WI38 (cell line): ENCODE data around the gene SLC18A3.

Experiments
- H3K4me3 ChIP-seq: 2 replicates; pipeline ENCODE4 v1.5.1; 2011; ENCODE audit warnings: low read depth, mild to moderate bottlenecking, control low read depth, low read length
- TF ChIP-seq, protein P1 (sequence below): IDR thresholded peaks from 2 replicates; pipeline ENCODE4 v1.5.1; 2012; ENCODE audit warnings: low read depth, mild to moderate bottlenecking, control low read depth, low read length

The SLC18A3 gene

DNA sequence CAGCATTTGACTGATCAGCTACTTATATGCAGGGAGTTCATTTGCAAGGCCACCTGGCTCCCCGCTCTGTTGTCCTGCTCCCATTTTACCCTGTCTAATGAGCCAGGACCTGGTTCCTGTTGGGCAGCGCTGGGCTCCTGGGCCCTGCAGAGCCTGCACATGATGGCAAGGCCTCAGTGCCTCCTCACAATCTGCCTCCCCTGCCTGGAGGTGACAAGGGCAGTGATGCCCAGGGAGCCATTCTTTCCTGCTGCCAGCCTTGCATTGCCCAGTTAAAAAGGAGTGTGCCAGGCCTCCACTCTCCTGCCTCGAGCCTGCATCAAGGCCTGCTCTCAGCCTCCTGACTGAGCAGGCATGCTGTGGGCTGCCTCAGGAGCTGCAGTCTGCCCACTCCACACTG is 32.2 kb downstream of the SLC18A3 start:
- TF ChIP-seq, protein P1, sequence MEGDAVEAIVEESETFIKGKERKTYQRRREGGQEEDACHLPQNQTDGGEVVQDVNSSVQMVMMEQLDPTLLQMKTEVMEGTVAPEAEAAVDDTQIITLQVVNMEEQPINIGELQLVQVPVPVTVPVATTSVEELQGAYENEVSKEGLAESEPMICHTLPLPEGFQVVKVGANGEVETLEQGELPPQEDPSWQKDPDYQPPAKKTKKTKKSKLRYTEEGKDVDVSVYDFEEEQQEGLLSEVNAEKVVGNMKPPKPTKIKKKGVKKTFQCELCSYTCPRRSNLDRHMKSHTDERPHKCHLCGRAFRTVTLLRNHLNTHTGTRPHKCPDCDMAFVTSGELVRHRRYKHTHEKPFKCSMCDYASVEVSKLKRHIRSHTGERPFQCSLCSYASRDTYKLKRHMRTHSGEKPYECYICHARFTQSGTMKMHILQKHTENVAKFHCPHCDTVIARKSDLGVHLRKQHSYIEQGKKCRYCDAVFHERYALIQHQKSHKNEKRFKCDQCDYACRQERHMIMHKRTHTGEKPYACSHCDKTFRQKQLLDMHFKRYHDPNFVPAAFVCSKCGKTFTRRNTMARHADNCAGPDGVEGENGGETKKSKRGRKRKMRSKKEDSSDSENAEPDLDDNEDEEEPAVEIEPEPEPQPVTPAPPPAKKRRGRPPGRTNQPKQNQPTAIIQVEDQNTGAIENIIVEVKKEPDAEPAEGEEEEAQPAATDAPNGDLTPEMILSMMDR: no peak
- H3K4me3 ChIP-seq: no peak overlapping the region

DNA sequence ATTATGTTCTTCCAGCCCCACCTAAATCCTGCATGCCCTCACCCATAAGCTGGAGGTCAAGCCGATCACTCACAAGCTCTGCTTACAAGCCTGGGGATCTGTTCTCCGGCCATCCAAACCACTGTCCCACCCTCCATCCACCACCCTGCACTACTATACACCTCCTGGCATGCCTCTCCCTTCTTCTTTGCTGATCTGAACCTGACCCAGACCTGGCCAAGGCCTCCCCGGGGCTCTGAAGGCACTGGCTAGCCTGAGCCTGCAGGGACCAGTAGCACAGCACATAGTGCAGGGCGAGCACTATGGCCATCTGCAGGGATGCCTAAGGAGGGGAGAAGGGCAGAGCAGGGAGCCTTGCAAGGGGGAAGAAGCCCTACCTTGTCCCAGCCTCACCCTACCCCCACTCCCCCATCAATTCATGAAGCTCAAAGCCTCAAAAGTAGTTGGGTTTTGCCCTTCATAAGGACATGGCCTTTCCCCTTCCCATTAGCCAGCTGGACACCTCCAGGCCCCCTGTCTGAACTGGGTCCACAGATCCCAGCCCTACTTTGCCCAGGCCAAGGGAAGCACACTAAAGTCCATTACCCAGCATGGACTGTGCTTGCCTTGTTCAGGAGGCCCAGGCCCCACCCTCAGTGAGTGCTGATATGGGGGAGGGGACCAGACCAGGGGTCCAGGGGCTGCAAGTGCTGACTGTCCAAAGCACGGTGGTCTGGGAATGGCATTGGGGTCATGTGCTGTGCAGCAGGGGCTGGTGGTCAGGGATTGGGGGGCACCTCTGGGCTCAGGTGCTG is 33.3 kb downstream of the SLC18A3 start:
- TF ChIP-seq, protein P1: no peak
- H3K4me3 ChIP-seq: no peak overlapping the region

DNA sequence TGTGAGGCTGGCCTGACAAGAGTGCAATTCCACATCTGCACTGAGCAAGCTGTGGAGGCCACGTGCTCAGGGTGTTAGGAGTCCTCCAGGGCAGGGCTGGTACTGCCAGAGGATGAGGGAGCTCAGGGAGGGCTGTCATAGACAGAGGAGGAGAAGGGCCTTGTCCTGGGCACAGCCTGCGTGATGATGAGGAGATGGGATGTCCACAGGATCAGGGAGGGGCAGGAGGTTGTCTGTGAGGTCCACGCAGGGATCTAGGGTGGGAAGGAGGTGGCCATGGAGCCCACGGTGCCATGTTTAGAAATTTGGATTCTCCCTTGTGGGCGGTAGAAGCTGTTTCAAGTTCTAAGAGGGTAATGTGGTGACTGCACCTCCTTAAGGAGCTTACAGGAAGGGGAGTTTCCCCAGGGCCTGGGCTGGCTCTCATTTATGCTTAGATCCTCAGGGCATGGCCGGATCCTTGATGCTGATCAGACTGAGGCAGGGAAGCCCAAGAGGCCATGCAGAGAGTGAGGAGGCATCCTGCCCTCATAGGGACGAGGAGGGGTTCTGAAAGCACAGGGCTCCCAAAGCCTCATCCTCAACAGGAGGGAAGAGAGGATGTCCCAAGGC is 34.0 kb downstream of the SLC18A3 start:
- TF ChIP-seq, protein P1: no peak
- H3K4me3 ChIP-seq: no peak overlapping the region

DNA sequence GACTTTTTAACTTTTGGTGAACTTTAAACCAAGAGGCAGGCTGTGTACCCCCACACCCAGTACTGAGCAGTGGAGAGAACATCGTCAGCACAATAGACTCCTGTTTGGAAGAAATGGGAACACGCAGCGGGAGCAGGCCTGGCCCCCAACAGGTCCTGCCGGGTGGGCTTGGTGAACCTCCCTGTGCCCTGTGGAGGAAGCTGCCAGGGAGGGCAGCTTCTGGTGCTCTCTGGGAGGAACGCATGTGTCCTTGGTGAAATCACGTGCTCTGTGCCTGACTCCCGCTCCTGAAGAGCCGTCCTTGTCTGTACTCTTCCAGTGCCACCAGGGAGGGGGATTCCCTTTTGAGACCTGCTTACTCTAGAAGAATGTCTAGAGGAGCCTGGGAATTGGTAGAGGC is 35.3 kb downstream of the SLC18A3 start:
- H3K4me3 ChIP-seq: no peak overlapping the region
- TF ChIP-seq, protein P1: no peak

DNA sequence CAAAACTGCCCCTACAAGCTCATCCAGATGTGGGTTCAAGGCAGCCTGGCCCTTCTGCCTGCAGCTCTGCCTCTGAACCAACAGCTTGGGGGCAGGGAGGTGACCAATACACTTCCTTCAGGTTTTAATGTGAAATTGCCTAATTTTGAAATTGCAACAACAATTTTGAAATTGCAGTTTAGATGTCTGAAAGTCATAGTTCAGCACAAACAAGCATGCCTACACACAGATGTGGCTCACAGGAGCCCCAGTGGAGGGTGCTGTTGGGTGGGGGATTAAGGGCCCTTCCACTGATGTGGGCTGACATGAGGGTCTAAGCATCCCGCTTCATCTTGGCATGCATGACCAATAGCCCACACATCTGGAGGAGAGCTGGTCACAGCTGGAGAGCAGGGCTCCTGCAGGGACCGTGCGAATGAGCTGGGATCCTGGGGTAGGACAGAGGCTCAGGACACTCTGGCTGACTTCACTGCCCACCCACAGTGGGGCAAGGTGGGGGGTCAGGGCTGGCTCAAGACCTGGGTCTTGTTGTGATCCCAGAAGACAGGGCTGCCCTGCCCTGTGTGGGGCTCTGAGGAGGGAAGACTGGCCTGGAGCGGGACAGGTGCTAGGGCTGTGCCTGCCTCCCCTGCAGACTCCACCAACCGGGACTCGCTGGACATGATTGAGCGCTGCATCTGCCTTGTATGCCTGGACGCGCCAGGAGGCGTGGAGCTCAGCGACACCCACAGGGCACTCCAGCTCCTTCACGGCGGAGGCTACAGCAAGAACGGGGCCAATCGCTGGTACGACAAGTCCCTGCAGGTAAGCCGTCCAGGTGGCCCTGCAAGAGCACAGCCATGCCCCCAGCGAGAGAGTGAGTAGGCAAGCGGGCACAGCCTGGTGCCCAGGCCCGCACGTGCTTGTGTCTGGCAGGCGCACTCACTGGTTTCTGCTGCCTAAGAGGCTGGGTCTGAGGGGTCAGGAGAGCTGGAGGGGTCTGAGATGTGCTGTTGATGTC is 36.1 kb downstream of the SLC18A3 start:
- TF ChIP-seq, protein P1: no peak
- no peak overlapping the region for H3K4me3 ChIP-seq

DNA sequence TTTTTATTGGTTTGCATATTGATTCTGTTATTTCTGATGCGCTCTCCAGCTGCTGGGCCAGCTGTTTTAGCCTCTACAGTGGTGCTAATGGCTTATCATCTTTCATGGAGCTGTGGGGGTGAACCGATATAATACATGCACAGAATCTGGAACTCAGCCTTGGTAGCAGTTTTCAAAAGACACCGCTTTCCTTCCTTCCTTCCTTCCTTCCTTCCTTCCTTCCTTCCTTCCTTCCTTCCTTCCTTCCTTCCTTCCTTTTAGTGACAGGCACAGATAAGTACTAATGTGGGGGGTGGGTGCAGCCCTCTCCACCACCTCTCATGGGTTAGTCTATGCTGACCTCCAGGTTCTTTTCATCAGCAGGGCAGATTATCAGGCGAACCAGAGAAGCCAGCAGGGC is 37.4 kb downstream of the SLC18A3 start:
- TF ChIP-seq, protein P1: no peak
- H3K4me3 ChIP-seq: no peak overlapping the region
